Loucy (cell line): Measurements from ENCODE around the gene CUL9.

ENCODE experiments used
- EZH2phosphoT487 ChIP-seq: fragments of 200-600 bp; IDR thresholded peaks from 2 replicates; pipeline ENCODE4 v1.6.1; 2018; ENCODE audit warnings: antibody characterized with exemption, mild to moderate bottlenecking, moderate library complexity, borderline replicate concordance
- TF ChIP-seq, protein P1 (sequence below): fragments of 200-600 bp; sonication (generic); conservative IDR thresholded peaks from 2 replicates; pipeline ENCODE4 v1.5.1; 2014; ENCODE audit warnings: mild to moderate bottlenecking, antibody characterized with exemption, low read length

DNA sequence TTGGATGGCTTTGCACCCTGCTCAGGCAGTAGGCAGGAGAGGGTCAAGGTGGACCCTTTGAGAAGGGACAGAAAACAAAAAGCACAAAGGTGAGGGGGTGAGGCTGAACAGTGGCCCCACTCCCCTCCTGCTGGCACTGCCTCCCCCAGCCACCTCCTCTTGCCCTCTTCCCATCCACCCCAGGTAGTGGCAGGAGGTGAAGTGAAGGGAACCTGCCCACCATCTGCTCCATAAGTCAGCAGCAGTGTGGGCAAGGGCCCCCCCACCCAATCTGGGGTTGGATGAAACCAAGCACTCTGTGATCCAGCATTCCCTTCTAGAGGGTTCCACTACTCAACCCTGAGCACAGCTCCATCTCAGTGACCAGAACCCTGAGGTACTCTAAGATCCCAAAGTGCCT, 89.9 kb downstream of the CUL9 start:
- TF ChIP-seq, protein P1, sequence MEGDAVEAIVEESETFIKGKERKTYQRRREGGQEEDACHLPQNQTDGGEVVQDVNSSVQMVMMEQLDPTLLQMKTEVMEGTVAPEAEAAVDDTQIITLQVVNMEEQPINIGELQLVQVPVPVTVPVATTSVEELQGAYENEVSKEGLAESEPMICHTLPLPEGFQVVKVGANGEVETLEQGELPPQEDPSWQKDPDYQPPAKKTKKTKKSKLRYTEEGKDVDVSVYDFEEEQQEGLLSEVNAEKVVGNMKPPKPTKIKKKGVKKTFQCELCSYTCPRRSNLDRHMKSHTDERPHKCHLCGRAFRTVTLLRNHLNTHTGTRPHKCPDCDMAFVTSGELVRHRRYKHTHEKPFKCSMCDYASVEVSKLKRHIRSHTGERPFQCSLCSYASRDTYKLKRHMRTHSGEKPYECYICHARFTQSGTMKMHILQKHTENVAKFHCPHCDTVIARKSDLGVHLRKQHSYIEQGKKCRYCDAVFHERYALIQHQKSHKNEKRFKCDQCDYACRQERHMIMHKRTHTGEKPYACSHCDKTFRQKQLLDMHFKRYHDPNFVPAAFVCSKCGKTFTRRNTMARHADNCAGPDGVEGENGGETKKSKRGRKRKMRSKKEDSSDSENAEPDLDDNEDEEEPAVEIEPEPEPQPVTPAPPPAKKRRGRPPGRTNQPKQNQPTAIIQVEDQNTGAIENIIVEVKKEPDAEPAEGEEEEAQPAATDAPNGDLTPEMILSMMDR = no peak
- TF ChIP-seq EZH2phosphoT487 = no peak
